ENCODE measurements around the gene NPB. TPM values are rescaled to one million over a fixed set of nuclear protein-coding genes. Genes with fewer than 3 reads are reported as not detected.

NPB gene
- total RNA-seq, 1 donor from 2014 or later: 4.7 TPM

DNA sequence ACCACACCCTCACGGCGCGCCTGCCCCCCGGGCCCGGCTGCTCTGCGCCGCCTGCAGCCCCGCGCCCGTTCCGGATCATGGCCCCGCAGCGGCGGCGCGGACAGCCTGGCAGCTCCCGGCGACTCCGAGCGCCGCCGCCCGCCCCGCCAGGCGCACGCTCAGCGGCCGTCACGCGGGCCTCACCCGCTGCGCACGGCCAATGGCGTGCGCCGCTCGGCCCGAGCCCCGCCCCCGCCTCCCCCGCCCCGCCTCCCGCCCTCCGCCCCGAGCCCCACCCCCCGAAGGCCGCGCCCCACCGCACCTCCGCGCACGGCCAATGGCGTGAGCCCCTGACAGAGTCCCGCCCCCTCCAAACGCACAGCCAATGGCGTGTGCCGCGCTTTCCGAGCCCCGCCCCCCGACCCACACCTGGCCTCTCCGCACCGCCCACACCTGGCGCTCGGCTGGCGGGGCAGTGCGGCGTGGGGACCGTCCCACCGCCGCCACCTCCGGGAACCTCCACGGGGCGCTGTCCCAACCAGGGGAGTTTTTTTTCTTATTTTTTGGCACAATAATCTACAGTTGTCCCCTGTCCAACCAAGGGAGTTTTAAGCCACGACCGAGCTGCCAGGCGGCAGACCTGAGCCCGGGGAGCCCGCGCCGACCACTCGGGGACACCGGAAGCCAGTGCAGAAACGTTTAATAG is 9.4 kb downstream of the NPB start, which contains the start of gene PCYT2:
PCYT2 (minus strand) TSS at position 123 of the 685 bp plus-strand sequence; CDS start at position 79, 44 bp downstream.
- intact Hi-C loops (cut with DNase I): no loop called here
- H3K4me3 ChIP-seq: peak within 1 kb of the TSS; percentile 75 to 90
- no peak for DNase-seq (ENCODE audit: extremely low spot score in 2 of 2)
- no peaks in the 10 kb centered on the region for H3K27me3 ChIP-seq
- peaks cover 0 to 38% of the 10 kb centered on the region in 2 donors for H3K36me3 ChIP-seq
- H3K9me3 ChIP-seq: no peaks in the 10 kb centered on the region
- peak within 1 kb of the TSS; percentile 57 for H3K27ac ChIP-seq
- H3K4me1 ChIP-seq: peaks cover 29% of the 10 kb centered on the region
- TF ChIP-seq, protein P1, sequence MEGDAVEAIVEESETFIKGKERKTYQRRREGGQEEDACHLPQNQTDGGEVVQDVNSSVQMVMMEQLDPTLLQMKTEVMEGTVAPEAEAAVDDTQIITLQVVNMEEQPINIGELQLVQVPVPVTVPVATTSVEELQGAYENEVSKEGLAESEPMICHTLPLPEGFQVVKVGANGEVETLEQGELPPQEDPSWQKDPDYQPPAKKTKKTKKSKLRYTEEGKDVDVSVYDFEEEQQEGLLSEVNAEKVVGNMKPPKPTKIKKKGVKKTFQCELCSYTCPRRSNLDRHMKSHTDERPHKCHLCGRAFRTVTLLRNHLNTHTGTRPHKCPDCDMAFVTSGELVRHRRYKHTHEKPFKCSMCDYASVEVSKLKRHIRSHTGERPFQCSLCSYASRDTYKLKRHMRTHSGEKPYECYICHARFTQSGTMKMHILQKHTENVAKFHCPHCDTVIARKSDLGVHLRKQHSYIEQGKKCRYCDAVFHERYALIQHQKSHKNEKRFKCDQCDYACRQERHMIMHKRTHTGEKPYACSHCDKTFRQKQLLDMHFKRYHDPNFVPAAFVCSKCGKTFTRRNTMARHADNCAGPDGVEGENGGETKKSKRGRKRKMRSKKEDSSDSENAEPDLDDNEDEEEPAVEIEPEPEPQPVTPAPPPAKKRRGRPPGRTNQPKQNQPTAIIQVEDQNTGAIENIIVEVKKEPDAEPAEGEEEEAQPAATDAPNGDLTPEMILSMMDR (IDR thresholded peaks at IDR 0.05): no peak
- TF ChIP-seq POLR2AphosphoS5 (IDR thresholded peaks at IDR 0.05; ENCODE audit: insufficient read depth in 1 of 2, low read depth in 1 of 2) (peak in 1 of 2 donors; percentile 36), POLR2A (IDR thresholded peaks at IDR 0.05) (no peak)

DNA sequence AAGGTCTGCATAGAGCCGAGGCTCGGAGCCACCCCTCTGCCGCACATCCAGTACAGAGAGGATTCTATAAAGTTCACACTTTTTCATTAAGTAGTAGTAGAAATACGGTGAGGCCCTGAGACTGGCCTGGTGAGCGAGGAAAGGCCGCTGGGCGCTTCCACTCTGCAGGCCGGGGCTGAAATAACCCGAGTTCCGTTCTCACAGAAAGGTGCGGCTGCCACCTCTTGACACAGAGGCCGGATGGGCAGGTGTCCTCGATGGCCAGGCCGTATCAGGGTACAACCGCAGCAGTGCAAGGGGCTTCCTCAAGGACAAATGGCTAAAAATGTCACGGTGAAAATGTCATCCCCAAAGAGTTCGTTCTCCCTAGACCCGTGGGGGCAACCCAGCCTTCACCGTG is 9.9 kb downstream of the NPB start:
- Histone ChIP-seq H3K9me3 (no peaks in the 10 kb centered on the region), H3K27me3 (no peaks in the 10 kb centered on the region), H3K27ac (peak overlapping the region; percentile 57), H3K4me3 (peak overlapping the region in 1 of 2 donors; percentile 11), H3K36me3 (peaks cover 0 to 38% of the 10 kb centered on the region in 2 donors), H3K4me1 (peaks cover 33% of the 10 kb centered on the region)
- TF ChIP-seq POLR2AphosphoS5 (IDR thresholded peaks at IDR 0.05; ENCODE audit: insufficient read depth in 1 of 2, low read depth in 1 of 2): no peak
- no peak for TF ChIP-seq POLR2A (IDR thresholded peaks at IDR 0.05)
- TF ChIP-seq, protein P1 (IDR thresholded peaks at IDR 0.05): no peak
- intact Hi-C loops (cut with DNase I): no loop called here
- DNase-seq (ENCODE audit: extremely low spot score in 2 of 2): no peak

DNA sequence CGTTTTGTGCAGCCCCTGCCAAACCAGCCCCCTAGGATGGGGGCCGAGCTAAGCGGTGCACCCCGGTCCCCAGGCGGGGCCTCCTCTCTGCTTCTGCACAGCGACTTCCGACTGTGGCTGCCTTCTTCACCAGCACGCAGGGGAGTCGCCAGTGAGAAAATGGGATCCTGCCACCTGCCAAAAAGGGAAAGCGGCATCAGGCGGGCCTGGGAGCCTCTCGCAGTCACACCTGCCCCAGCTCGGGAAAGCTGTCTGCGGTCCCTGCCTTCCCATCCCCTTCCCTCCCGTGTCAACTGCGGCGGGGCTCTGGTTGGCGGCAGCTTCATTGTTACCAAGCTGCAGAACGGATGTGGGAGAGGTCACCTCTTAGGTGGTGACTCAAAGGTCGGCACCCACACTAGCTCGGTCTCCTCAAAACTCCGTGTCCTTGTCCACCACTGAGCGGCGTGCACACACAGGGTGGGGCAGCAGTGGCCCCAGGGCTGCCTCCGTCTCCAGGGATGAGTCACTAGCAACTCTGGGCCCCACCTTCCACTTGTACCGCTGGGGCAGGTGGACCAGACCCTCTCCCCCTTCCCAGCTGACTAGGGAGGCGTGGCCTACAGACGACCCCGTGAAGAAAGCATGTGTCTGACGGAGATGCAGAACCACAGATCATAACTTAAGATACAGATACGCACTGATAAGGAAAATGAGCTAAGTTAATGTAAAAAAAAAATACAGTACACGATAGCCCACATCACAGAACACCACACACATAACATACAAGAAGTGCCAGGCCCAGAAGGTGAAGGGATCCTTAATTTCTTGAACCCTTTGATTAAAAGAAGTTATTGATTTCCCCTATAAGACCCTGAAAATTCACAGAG is 10.6 kb downstream of the NPB start:
- Histone ChIP-seq H3K36me3 (peaks cover 0 to 31% of the 10 kb centered on the region in 2 donors), H3K27ac (no peak overlapping the region), H3K9me3 (no peaks in the 10 kb centered on the region), H3K27me3 (no peaks in the 10 kb centered on the region), H3K4me3 (no peak overlapping the region), H3K4me1 (peaks cover 40% of the 10 kb centered on the region)
- DNase-seq (ENCODE audit: extremely low spot score in 2 of 2): no peak
- intact Hi-C loops (cut with DNase I): no loop called here
- TF ChIP-seq, protein P1 (IDR thresholded peaks at IDR 0.05): no peak
- TF ChIP-seq POLR2A (IDR thresholded peaks at IDR 0.05) (no peak), POLR2AphosphoS5 (IDR thresholded peaks at IDR 0.05; ENCODE audit: insufficient read depth in 1 of 2, low read depth in 1 of 2) (no peak)

DNA sequence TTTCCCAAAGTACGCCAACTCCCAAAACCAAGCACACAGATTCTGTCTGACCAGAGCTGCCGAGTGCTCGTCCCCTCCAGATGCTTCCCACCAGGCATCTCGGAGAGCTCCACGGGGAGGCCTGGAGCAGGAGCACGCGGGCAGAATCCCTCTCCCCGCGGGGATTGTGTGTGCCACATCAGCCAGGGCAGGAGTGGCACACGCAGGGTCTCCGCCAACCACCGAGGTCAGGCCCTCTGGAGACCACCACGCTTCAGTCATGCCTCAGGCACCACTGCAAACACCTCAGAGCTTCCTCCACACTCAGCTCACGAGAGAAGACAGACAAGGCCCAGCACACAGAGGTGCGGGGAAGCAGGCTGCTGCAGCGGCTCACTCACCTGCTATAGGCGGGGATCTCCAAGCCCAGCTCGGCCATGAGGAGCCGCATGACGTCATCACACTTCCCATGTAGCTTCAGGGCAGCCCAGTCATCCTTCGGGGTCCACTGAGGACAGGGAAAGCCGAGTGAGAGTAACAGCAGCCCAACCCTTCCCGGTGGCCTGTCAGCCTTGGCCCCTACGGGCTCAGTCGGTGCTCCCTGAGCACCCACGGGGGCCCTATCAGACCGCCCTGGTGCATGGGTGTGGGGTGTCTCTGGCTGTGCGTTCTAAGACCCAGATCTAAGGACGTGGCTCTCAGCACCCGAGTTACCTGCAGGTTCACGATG is 11.5 kb downstream of the NPB start:
- H3K27ac ChIP-seq: no peak overlapping the region
- TF ChIP-seq POLR2A (IDR thresholded peaks at IDR 0.05) (no peak), POLR2AphosphoS5 (IDR thresholded peaks at IDR 0.05; ENCODE audit: insufficient read depth in 1 of 2, low read depth in 1 of 2) (no peak)
- TF ChIP-seq, protein P1 (IDR thresholded peaks at IDR 0.05): no peak
- H3K4me1 ChIP-seq: peaks cover 44% of the 10 kb centered on the region
- H3K9me3 ChIP-seq: no peaks in the 10 kb centered on the region
- intact Hi-C loops (cut with DNase I): no loop called here
- no peaks in the 10 kb centered on the region for H3K27me3 ChIP-seq
- DNase-seq (ENCODE audit: extremely low spot score in 2 of 2): no peak
- H3K4me3 ChIP-seq: no peak overlapping the region
- peaks cover 0 to 31% of the 10 kb centered on the region in 2 donors for H3K36me3 ChIP-seq

Data from vagina (tissue), 2 donors.